Left ventricle myocardium superior (tissue), 1 donor: ENCODE results near the gene BSND. TPM values are rescaled to one million over a fixed set of nuclear protein-coding genes. Genes with fewer than 3 reads are reported as not detected.
A peak's percentile ranks its signal among the peaks of the same experiment; 100 is the strongest.
"Not testable (repeated sequence)": the region's sequence is repeated elsewhere in the genome, so short reads cannot be mapped to it uniquely, and the experiment has no call there.

ENCODE experiments used
- ATAC-seq: fragments of 200-7000 bp; cut with Tn5 transposase; one replicate; pipeline ENCODE4 v1.9.1; 2020; ENCODE audit warnings: mild to moderate bottlenecking, moderate library complexity
- DNase-seq: peaks from one replicate; pipeline ENCODE4 v3.0.0-alpha.2; 2020
- intact Hi-C: fragments of 100-400 bp; cut with micrococcal nuclease; formaldehyde crosslinking; loops from one replicate; pipeline ENCODE4 v1.11.0; 2022
- total RNA-seq: library from RNA; stranded (reverse); fragmentation: NEBNext Ultra II Directional; extraction: Animal tissue kit (Norgen Biotek cat#: 25700); gene quantifications from one replicate; pipeline ENCODE4 v1.2.1, GENCODE V29; 2021
- donor health status: DM: no; HTN: yes; CAD: no; lungs with severe emphysema.

The BSND gene
- total RNA-seq, 1 donor from 2014 or later: not detected

DNA sequence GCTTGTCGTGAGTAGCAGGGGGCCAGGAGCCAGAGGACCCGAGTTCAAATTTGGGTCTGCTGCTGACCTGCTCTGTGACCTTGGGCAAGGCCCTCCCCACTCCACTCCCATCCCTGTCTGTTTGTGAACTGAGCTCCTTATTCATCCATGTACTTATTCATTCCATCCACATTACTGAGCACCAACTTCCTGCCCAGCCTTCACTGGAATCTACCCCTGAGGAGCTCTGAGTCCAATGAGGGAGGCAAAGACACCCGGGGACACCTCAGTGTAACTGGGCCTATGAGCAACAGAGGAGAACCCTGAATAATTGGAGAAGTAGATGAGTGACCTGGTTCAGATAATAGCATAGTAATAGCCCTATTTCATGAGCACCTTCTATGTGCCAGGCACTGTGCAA lies 8.9 kb downstream of the BSND start:
- intact Hi-C loops: no loop called here
- ATAC-seq (no peak), DNase-seq (no peak)

GRCh38 chr1:55010194-55010886 lies 11.6 kb downstream of the BSND start:
- no peak for DNase-seq
- no peak for ATAC-seq
- intact Hi-C loops: no loop called here

- intact Hi-C loops: no loop called here
Measured at GRCh38 chr1:55010887-55011217, 12.1 kb downstream of the BSND start.

GRCh38 chr1:55012661-55013060 lies 13.9 kb downstream of the BSND start:
- ATAC-seq (no peak), DNase-seq (no peak)
- intact Hi-C loops: no loop called here

More at GRCh38 chr1:55010887-55011217, 12.1 kb downstream of the BSND start:
- no peak for DNase-seq
- no peak for ATAC-seq

DNA sequence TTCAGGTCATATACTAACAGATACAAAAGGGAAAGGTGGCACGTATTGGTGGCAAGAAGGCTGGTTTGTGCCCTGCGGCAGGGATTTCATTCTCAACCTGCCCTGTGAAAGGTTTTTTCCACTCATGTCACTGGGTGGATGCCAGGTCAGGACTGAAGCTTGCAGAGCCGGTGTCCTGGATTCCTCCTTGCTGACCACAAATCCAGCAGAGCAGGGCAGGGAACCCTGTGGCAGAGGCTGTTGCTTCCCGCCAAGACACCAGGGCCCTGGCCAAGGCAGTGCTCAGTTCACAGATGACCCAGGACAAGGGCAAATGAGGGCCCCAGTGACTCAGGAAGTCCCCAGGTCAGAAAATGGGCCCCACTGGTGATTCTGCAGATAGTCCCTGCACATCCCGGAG lies 16.4 kb downstream of the BSND start:
- ATAC-seq: peak; percentile 42

GRCh38 chr1:55015731-55016620 lies 17.2 kb downstream of the BSND start:
- intact Hi-C loops: no loop called here
- no peak for ATAC-seq
- no peak for DNase-seq

More for the DNA sequence above, 16.4 kb downstream of the BSND start:
- intact Hi-C loops: no loop called here
- no peak for DNase-seq

GRCh38 chr1:55018395-55018794 lies 19.7 kb downstream of the BSND start:
- no peak for ATAC-seq
- intact Hi-C loops: no loop called here
- no peak for DNase-seq

DNA sequence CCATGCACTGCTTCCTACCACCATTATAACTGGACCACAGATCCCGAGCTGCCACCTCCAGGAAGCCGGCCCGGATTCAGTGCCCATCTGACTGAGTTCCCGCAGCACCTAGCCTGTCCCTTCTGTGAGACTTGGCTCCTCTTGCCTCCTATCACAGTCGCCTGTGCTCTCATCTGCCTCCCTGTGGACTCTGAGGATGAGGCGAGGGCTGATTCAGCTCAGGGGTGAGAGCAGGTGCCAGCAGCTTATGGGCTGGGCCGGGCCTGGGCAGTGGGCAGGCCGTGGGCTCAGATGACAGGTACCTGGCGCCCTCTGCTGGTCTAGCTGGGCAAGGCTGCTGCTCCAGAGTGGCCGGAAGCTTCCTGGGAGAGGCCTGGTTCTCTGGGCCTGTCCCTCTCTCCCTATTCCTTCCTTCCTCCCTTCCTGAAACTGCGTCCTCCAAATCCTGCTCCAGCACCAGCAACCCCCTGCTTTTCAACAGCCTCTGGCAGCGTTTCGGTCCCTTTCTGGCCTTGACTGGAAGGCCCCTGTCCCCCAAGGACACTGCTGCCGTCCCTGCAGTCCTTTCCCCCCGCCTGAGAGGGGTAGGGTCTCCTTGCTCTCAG lies 23.3 kb downstream of the BSND start:
- intact Hi-C loops: no loop called here
- ATAC-seq: peak; percentile 99
- peak; percentile 88 for DNase-seq

GRCh38 chr1:55024163-55024562 lies 25.4 kb downstream of the BSND start:
- ATAC-seq, intact Hi-C loops, DNase-seq: not testable (repeated sequence)

- intact Hi-C loops, ATAC-seq: not testable (repeated sequence)
Measured at GRCh38 chr1:55026682-55027081, 27.9 kb downstream of the BSND start.

GRCh38 chr1:55031098-55031497 lies 32.4 kb downstream of the BSND start:
- intact Hi-C loops, ATAC-seq, DNase-seq: not testable (repeated sequence)

More at GRCh38 chr1:55026682-55027081, 27.9 kb downstream of the BSND start:
- not testable (repeated sequence) for DNase-seq

DNA sequence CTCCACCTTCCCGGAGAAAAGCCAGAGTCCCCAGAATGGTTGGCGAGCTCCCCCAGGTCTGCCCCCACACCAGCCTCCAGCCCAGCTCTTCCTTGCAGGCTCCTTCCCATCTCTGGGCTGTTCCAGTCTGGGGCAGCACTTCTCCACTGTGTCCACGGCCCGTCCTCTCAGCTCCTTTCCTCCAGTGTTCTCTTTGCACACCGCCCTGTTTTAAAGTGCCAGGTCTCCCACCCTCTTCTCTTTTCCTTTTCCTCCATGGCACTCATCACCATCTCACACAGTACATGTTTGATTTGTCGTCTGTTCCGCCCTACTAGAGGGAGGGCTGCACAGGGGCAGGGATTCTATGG lies 34.5 kb downstream of the BSND start:
- ATAC-seq (no peak), DNase-seq (no peak)
- intact Hi-C loops: no loop called here

DNA sequence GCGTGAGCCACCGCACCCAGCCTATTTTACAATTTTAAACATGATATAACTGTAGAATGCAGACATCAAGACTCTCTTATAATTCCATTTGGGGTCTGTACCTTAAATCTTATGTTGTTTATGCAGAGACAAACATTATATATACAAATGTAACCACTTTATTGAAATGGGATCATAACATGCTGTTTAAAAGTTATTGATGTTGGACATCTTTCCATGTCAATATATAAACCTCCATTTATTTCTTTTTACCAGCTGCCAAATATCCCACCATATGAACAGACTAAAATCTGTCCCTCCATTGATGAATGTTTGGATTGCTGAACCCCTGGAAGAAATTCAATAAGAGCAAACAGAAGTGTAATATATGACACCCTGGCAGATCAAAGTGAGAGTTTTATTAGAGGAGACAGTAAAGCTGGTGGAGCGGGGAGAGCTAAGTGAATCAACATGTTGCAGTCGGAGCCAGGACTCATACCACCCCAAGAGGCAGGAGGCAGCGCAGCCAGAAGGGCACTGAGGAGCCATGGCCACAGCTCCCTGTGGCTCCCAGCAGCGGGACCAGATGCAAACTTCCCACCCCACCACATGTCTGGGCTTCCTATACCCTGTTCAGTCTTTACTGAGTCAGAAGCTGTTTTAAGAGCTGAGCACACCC lies 35.9 kb downstream of the BSND start:
- no peak for DNase-seq
- ATAC-seq: no peak
- intact Hi-C loops: no loop called here

GRCh38 chr1:55035904-55036303 lies 37.2 kb downstream of the BSND start:
- DNase-seq (no peak), ATAC-seq (no peak)
- intact Hi-C loops: no loop called here

- DNase-seq: no peak
- no peak for ATAC-seq
- intact Hi-C loops: no loop called here
Measured at GRCh38 chr1:55037733-55038551, 39.2 kb downstream of the BSND start.

GRCh38 chr1:55038552-55038838 lies 39.8 kb downstream of the BSND start:
- intact Hi-C loops: no loop called here
- ATAC-seq: no peak
- no peak for DNase-seq

GRCh38 chr1:55038974-55039341 lies 40.2 kb downstream of the BSND start:
- DNase-seq (no peak), ATAC-seq (no peak)
- intact Hi-C loops: no loop called here

- ATAC-seq (peak; percentile 70), DNase-seq (no peak)
- intact Hi-C loops: no loop called here
Measured at GRCh38 chr1:55039342-55040082, 40.8 kb downstream of the BSND start, which contains the start of gene PCSK9. TSS of gene PCSK9 (plus strand) at chr1:55039548. CDS start at chr1:55039838, 290 bp downstream.
